Measurements from ENCODE around the gene KRT31.

DNA sequence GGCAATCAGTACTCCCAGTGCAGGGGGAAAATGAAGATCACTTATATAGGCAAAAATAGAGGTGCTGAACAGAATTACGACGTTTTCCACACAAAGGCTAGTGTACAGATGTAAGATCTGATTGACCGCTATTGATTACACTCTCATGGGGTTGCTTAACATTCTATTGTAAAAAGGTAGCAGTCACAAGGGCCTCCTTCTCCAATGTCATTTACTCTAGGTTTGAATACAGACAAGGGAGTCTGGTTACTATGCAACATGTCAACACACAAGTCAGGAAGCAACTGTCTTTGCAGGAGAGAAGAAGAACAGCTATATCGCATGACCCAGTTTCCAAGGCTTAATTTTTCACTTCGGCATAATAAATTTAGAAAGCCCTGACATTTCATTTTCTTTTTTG, 19.1 kb upstream of the KRT31 start:
- TF ChIP-seq, protein P1, sequence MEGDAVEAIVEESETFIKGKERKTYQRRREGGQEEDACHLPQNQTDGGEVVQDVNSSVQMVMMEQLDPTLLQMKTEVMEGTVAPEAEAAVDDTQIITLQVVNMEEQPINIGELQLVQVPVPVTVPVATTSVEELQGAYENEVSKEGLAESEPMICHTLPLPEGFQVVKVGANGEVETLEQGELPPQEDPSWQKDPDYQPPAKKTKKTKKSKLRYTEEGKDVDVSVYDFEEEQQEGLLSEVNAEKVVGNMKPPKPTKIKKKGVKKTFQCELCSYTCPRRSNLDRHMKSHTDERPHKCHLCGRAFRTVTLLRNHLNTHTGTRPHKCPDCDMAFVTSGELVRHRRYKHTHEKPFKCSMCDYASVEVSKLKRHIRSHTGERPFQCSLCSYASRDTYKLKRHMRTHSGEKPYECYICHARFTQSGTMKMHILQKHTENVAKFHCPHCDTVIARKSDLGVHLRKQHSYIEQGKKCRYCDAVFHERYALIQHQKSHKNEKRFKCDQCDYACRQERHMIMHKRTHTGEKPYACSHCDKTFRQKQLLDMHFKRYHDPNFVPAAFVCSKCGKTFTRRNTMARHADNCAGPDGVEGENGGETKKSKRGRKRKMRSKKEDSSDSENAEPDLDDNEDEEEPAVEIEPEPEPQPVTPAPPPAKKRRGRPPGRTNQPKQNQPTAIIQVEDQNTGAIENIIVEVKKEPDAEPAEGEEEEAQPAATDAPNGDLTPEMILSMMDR (IDR thresholded peaks at IDR 0.05 in 2 of 3, conservative IDR thresholded peaks at IDR 0.05 in 1 of 3; ENCODE audit: borderline replicate concordance in 1 of 3, insufficient read depth in 1 of 3, low read depth in 2 of 3, low read length in 2 of 3) = no peak
- TF ChIP-seq, protein P2, sequence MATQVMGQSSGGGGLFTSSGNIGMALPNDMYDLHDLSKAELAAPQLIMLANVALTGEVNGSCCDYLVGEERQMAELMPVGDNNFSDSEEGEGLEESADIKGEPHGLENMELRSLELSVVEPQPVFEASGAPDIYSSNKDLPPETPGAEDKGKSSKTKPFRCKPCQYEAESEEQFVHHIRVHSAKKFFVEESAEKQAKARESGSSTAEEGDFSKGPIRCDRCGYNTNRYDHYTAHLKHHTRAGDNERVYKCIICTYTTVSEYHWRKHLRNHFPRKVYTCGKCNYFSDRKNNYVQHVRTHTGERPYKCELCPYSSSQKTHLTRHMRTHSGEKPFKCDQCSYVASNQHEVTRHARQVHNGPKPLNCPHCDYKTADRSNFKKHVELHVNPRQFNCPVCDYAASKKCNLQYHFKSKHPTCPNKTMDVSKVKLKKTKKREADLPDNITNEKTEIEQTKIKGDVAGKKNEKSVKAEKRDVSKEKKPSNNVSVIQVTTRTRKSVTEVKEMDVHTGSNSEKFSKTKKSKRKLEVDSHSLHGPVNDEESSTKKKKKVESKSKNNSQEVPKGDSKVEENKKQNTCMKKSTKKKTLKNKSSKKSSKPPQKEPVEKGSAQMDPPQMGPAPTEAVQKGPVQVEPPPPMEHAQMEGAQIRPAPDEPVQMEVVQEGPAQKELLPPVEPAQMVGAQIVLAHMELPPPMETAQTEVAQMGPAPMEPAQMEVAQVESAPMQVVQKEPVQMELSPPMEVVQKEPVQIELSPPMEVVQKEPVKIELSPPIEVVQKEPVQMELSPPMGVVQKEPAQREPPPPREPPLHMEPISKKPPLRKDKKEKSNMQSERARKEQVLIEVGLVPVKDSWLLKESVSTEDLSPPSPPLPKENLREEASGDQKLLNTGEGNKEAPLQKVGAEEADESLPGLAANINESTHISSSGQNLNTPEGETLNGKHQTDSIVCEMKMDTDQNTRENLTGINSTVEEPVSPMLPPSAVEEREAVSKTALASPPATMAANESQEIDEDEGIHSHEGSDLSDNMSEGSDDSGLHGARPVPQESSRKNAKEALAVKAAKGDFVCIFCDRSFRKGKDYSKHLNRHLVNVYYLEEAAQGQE (IDR thresholded peaks at IDR 0.05; ENCODE audit: low read depth) = no peak
- TF ChIP-seq POLR2A (IDR thresholded peaks at IDR 0.05; ENCODE audit: borderline replicate concordance, extremely low read depth, insufficient read depth, insufficient read length) = no peak
- no peak for TF ChIP-seq POLR2AphosphoS5 (IDR thresholded peaks at IDR 0.05; ENCODE audit: low read depth, low read length)
- TF ChIP-seq, protein P3, sequence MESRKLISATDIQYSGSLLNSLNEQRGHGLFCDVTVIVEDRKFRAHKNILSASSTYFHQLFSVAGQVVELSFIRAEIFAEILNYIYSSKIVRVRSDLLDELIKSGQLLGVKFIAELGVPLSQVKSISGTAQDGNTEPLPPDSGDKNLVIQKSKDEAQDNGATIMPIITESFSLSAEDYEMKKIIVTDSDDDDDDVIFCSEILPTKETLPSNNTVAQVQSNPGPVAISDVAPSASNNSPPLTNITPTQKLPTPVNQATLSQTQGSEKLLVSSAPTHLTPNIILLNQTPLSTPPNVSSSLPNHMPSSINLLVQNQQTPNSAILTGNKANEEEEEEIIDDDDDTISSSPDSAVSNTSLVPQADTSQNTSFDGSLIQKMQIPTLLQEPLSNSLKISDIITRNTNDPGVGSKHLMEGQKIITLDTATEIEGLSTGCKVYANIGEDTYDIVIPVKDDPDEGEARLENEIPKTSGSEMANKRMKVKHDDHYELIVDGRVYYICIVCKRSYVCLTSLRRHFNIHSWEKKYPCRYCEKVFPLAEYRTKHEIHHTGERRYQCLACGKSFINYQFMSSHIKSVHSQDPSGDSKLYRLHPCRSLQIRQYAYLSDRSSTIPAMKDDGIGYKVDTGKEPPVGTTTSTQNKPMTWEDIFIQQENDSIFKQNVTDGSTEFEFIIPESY (IDR thresholded peaks at IDR 0.05; ENCODE audit: extremely low read depth, insufficient replicate concordance, low read length) = no peak
- TF ChIP-seq CEBPB (IDR thresholded peaks at IDR 0.05; ENCODE audit: low read depth) = no peak
- no peak for TF ChIP-seq RAD21 (IDR thresholded peaks at IDR 0.05; ENCODE audit: low read depth)
- TF ChIP-seq EZH2 (IDR thresholded peaks at IDR 0.05) = no peak
- no peak for TF ChIP-seq YY1 (IDR thresholded peaks at IDR 0.05; ENCODE audit: extremely low read depth, insufficient replicate concordance, low read depth, low read length)
- TF ChIP-seq ZNF274 (IDR thresholded peaks at IDR 0.05; ENCODE audit: low read depth, low read length) = no peak
- TF ChIP-seq, protein P4, sequence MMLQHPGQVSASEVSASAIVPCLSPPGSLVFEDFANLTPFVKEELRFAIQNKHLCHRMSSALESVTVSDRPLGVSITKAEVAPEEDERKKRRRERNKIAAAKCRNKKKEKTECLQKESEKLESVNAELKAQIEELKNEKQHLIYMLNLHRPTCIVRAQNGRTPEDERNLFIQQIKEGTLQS (IDR thresholded peaks at IDR 0.05) = no peak
- TF ChIP-seq EGR1 (IDR thresholded peaks at IDR 0.05; ENCODE audit: low read depth) = no peak
- TF ChIP-seq, protein P5, sequence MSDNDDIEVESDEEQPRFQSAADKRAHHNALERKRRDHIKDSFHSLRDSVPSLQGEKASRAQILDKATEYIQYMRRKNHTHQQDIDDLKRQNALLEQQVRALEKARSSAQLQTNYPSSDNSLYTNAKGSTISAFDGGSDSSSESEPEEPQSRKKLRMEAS (IDR thresholded peaks at IDR 0.05) = no peak

Data from HCT116 (cell line).